Measurements from ENCODE around the gene IKBKE.
A peak's percentile ranks its signal among the peaks of the same experiment; 100 is the strongest.

Gene IKBKE

DNA sequence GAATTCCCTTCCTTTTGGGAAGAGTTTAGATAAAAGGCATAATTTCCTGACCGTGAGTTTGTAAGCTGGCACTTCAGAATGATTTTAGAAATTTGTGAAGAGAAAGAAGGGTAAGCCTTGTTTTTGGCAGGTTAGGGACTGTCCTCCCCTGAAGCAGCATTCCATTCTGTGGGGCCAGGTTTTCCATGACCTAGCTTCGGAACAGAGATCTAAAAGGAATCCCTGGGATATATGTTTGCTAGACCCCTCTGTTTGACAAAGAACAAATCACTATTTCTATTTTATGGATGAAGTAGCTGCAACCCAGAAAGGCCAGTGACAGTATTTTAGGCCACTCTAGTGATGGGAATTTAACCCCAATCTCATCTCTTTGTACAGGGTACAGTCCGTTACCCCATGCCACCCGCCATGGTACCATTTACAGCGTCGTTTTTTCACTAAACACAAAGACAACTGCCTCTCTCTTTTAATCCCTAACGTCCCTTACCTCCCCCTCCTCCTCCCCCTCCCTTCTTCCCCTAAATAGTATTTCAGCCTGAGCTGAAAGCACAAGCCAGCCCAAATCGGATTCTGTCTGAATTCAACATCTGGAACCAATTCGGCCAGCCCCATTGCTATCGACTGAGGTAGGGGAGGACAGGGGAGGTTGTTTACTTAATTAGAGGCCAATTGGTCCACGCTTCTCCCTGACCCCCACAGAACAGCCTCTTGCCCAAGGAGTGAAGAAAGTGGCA lies 23.4 kb upstream of the IKBKE start:
- Mint-ChIP-seq H3K27ac (no peak overlapping the region), H3K36me3 (peaks cover 13% of the 10 kb centered on the region), H3K9me3 (no peaks in the 10 kb centered on the region), H3K4me3 (no peak overlapping the region), H3K4me1 (no peaks in the 10 kb centered on the region), H3K27me3 (no peaks in the 10 kb centered on the region)
- DNase-seq (ENCODE audit: low spot score in 2 of 2) (no peak), ATAC-seq (ENCODE audit: low read depth) (no peak)

DNA sequence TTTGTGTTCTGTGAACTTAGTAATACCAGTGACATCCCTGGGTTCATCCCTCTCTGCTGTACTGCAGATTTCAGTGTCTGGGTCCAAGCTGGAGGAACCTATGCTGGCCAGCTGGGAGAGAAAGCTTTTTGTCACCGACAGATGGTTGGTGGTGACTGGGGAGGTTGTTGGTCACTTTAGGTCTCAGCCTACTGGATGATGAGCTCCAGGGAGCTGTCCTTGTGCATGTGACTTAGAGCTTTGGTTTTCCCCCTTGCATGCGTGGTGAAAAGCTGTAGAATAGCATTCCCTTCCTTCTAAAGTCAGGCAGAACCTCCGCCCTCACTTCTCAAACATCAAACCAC lies 22.9 kb upstream of the IKBKE start:
- H3K4me1 Mint-ChIP-seq = no peaks in the 10 kb centered on the region
- no peaks in the 10 kb centered on the region for H3K9me3 Mint-ChIP-seq
- no peaks in the 10 kb centered on the region for H3K27me3 Mint-ChIP-seq
- H3K27ac Mint-ChIP-seq = no peak overlapping the region
- DNase-seq (ENCODE audit: low spot score in 2 of 2) (no peak), ATAC-seq (ENCODE audit: low read depth) (no peak)
- H3K36me3 Mint-ChIP-seq = peaks cover 14% of the 10 kb centered on the region
- no peak overlapping the region for H3K4me3 Mint-ChIP-seq

DNA sequence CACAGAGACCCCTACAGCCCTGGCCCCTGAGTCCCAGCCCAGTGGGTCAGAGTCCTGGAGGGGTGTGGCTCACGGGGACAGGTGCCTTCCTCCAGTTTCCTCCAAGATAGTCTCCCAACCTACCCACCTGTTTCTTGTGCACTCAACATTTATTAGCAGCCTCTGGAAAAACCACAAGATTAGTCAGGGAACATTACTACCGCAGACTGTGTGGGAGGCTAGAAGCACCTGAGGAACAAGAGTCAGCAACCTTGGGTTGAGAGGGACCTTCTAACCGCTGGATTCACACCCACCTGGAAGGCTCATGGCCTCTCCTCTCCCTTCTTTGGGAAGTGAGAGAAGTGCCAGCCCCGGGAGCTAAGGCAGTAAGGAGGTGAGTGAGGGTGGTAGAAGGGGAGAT lies 22.5 kb upstream of the IKBKE start:
- H3K36me3 Mint-ChIP-seq = peaks cover 14% of the 10 kb centered on the region
- ATAC-seq (ENCODE audit: low read depth) (no peak), DNase-seq (ENCODE audit: low spot score in 2 of 2) (no peak)
- H3K4me1 Mint-ChIP-seq = no peaks in the 10 kb centered on the region
- no peak overlapping the region for H3K27ac Mint-ChIP-seq
- H3K9me3 Mint-ChIP-seq = no peaks in the 10 kb centered on the region
- no peak overlapping the region for H3K4me3 Mint-ChIP-seq
- no peaks in the 10 kb centered on the region for H3K27me3 Mint-ChIP-seq

DNA sequence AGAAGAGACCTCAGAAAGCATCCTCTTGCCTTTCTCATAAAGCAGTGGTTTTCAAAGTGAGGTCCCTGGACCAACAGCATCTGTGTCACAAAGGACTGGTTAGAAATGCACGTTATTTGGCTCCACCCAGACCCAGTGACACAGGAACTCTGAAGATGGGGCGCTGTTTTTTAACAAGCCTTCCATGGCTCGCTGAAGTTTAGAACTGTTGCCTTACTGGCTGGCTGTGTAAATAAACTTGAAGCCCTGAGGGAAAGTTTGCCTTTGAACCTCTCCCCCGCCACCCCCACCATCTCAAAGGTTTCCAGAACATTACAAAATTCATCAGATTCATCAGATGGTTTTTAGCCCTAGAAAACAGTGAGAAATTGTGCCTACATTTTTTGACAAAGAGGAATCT lies 21.8 kb upstream of the IKBKE start:
- no peak for DNase-seq (ENCODE audit: low spot score in 2 of 2)
- Mint-ChIP-seq H3K9me3 (no peaks in the 10 kb centered on the region), H3K4me1 (no peaks in the 10 kb centered on the region), H3K27ac (no peak overlapping the region), H3K4me3 (no peak overlapping the region), H3K36me3 (peaks cover 14% of the 10 kb centered on the region), H3K27me3 (no peaks in the 10 kb centered on the region)
- ATAC-seq (ENCODE audit: low read depth) = no peak

DNA sequence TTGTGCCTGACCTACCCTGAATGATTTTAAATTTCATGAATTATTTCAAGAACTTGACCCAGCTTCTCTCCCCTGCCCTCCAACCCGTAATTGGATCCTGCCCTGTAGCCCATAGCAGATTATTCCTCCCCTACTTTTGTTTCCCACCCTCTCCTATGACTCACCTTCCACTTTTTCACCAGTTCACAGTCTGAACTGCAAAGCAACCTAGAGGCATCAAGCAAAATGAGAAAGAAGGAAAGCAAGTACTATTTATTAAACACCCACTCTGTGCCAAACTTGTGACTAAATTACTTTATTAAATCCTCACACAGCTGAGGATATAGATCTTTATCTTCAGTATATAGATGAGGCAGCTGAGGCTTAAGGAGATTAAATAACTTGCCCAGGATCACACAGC lies 20.7 kb upstream of the IKBKE start:
- ATAC-seq (ENCODE audit: low read depth) (no peak), DNase-seq (ENCODE audit: low spot score in 2 of 2) (no peak)
- Mint-ChIP-seq H3K27me3 (no peaks in the 10 kb centered on the region), H3K4me1 (no peaks in the 10 kb centered on the region), H3K4me3 (no peak overlapping the region), H3K27ac (no peak overlapping the region), H3K36me3 (peaks cover 19% of the 10 kb centered on the region), H3K9me3 (no peaks in the 10 kb centered on the region)

DNA sequence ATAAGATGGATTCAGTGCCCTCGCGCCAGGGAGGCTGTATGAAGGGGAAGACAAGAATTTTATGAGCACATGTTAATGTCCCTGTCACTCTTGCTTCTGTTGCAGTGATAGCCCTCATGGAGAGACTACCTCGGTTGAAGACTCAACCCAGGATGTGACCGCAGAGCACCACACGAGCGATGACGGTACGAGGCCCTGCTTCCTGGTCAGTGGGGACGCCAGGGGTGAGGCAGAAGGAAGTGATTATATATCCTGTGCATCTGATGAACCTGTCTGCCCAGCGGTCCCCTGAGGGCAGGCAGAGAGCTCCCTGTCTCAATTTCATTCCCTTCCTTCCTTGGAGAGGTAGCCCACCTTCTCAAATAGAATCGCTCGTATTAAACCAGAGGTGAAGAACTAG lies 20.0 kb upstream of the IKBKE start:
- H3K27me3 Mint-ChIP-seq = no peaks in the 10 kb centered on the region
- H3K36me3 Mint-ChIP-seq = peaks cover 21% of the 10 kb centered on the region
- no peaks in the 10 kb centered on the region for H3K9me3 Mint-ChIP-seq
- no peaks in the 10 kb centered on the region for H3K4me1 Mint-ChIP-seq
- DNase-seq (ENCODE audit: low spot score in 2 of 2) = no peak
- H3K27ac Mint-ChIP-seq = no peak overlapping the region
- no peak overlapping the region for H3K4me3 Mint-ChIP-seq
- ATAC-seq (ENCODE audit: low read depth) = no peak

DNA sequence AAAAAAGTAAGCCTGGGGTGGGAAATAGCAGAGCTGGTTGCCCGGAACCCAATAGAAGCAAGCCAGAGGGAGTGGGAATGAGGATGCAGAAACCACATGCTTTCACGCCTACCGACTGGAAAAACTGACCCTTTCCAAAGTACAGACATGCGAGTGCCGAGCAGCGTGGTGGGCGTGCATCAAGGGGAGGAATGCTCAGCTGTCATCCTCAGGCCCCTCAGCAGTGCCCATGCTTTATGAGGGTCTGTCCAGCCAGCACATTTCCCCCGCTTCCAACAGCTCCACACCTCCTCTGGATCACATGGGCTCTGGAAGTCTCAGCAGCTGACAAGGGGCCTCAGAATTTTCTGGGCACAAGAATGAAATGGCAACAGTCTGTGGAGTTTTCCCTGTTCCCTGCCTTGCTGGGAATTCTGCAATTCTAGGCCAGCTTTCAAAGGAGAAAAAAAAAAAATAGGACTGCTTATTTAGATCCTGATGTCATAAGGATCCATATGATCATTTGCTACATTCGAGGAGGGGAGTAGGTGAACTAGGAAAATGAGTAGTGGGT lies 19.1 kb upstream of the IKBKE start:
- DNase-seq (ENCODE audit: low spot score in 2 of 2) (no peak), ATAC-seq (ENCODE audit: low read depth) (no peak)
- H3K4me3 Mint-ChIP-seq = no peak overlapping the region
- H3K36me3 Mint-ChIP-seq = peaks cover 25% of the 10 kb centered on the region
- no peaks in the 10 kb centered on the region for H3K9me3 Mint-ChIP-seq
- H3K27ac Mint-ChIP-seq = no peak overlapping the region
- H3K27me3 Mint-ChIP-seq = no peaks in the 10 kb centered on the region
- H3K4me1 Mint-ChIP-seq = no peaks in the 10 kb centered on the region

DNA sequence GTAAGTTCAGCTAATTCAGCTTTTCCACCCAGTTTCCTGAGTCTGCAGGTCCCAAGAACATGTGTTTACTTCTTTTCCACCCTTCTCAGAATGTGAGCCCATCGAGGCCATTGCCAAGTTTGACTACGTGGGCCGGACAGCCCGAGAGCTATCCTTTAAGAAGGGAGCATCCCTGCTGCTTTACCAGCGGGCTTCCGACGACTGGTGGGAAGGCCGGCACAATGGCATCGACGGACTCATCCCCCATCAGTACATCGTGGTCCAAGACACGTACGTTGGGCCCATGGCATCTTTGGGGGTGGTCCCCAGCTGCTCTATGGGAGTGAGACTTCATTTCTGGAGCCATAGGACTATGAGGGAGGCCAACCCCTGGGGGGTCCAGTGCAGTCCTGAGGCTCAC lies 17.2 kb upstream of the IKBKE start:
- no peak for DNase-seq (ENCODE audit: low spot score in 2 of 2)
- H3K9me3 Mint-ChIP-seq = no peaks in the 10 kb centered on the region
- H3K4me1 Mint-ChIP-seq = no peaks in the 10 kb centered on the region
- peaks cover 21% of the 10 kb centered on the region for H3K36me3 Mint-ChIP-seq
- no peak overlapping the region for H3K4me3 Mint-ChIP-seq
- no peak for ATAC-seq (ENCODE audit: low read depth)
- no peak overlapping the region for H3K27ac Mint-ChIP-seq
- H3K27me3 Mint-ChIP-seq = no peaks in the 10 kb centered on the region

DNA sequence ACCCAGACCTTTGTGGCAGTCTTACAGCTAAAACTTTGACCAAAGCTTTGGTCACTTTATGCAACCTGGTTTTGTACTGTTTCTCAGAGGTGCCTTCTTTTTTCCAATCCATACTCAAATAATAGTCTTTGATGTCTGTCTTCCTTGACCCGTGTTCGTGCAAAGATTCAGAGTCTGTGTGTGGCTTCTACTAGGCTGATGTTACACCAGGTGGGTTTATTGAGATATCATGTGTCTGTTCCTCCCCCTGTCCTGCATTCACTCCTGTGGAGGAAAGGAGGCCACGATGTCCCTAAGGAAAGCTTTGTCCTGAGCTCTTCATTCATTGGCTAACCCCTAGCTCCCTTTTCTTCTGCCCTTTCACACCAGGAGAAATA lies 15.0 kb upstream of the IKBKE start:
- DNase-seq (ENCODE audit: low spot score in 2 of 2) = no peak
- no peak overlapping the region for H3K4me3 Mint-ChIP-seq

DNA sequence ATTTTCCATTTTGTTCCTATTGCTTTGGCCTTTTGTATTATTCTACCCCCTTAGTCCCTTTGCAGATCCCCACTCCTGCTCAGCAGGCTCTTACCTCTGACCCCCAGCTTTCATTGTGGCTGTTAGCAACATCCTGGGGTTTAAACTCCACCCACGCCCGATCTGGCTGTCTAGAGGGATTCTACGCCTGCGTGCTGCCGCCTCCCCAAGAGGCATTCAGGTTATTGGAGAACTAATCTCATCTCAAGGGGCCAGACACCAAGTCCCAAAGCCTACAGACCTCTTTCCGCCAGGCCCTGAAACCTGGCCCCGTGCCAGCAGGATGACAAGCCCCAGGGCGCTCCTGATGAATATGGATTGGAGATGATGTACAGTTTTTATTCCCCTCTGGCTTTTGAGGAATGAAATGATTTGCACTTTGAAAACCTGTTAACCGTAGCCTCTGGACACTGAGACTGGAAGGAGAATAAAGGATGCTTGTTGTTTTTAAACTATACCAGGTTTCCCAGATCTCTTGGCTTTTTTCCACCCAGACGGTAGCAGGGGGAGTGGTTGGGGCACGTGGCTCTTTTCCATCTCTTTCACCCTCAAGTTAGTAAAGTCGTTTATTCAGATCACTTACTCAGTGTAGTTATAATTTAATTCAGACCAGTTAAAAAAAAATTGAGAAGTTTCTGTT lies 14.5 kb upstream of the IKBKE start:
- Mint-ChIP-seq H3K9me3 (no peaks in the 10 kb centered on the region), H3K4me1 (no peaks in the 10 kb centered on the region), H3K36me3 (peaks cover 15% of the 10 kb centered on the region), H3K4me3 (no peak overlapping the region), H3K27ac (no peak overlapping the region), H3K27me3 (no peaks in the 10 kb centered on the region)
- no peak for ATAC-seq (ENCODE audit: low read depth)
- no peak for DNase-seq (ENCODE audit: low spot score in 2 of 2)

More for the DNA sequence above, 15.0 kb upstream of the IKBKE start:
- H3K9me3 Mint-ChIP-seq = no peaks in the 10 kb centered on the region
- ATAC-seq (ENCODE audit: low read depth) = no peak
- no peak overlapping the region for H3K27ac Mint-ChIP-seq
- H3K36me3 Mint-ChIP-seq = peaks cover 17% of the 10 kb centered on the region
- no peaks in the 10 kb centered on the region for H3K4me1 Mint-ChIP-seq
- H3K27me3 Mint-ChIP-seq = no peaks in the 10 kb centered on the region

DNA sequence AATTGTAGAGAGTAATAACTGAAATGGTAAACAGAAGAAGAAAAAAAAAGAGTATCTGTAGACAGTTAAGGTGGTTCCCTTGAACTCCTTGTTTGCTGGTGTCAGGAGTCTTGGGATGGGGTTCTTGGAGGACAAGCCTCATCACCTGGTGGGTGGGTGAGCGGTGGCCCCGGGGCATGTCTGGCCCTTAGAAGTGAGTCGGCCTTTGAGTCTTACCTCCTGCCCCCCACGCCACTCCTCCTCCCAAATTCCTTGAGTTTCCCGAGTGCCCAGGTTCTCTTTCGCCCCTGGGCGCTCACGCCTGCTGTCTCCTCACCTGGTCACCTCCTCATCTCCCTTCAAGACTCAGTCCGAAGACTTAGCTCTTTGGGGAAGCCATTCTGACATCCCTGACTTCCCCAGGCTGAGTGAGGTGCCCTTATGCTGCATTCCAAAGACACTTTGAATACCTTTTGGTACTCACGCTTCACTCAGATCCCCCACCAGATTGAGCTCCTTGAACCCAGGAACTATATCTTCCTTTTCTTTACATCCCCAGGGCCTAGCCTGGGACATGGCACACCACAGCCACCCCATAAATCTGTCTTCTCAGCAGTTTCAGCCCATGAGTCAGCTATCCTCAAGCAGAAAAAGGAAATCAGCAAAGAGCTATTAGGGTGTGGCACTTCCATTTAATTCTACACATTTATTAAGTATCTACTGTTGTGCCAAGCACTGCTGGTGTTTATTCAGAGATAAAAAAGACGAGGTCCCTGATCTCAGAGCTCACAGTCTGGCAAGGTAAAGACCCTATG lies 13.5 kb upstream of the IKBKE start:
- DNase-seq (ENCODE audit: low spot score in 2 of 2) (no peak), ATAC-seq (ENCODE audit: low read depth) (no peak)
- H3K4me1 Mint-ChIP-seq = no peaks in the 10 kb centered on the region
- H3K9me3 Mint-ChIP-seq = no peaks in the 10 kb centered on the region
- no peak overlapping the region for H3K4me3 Mint-ChIP-seq
- no peaks in the 10 kb centered on the region for H3K27me3 Mint-ChIP-seq
- no peak overlapping the region for H3K27ac Mint-ChIP-seq
- H3K36me3 Mint-ChIP-seq = peaks cover 14% of the 10 kb centered on the region

DNA sequence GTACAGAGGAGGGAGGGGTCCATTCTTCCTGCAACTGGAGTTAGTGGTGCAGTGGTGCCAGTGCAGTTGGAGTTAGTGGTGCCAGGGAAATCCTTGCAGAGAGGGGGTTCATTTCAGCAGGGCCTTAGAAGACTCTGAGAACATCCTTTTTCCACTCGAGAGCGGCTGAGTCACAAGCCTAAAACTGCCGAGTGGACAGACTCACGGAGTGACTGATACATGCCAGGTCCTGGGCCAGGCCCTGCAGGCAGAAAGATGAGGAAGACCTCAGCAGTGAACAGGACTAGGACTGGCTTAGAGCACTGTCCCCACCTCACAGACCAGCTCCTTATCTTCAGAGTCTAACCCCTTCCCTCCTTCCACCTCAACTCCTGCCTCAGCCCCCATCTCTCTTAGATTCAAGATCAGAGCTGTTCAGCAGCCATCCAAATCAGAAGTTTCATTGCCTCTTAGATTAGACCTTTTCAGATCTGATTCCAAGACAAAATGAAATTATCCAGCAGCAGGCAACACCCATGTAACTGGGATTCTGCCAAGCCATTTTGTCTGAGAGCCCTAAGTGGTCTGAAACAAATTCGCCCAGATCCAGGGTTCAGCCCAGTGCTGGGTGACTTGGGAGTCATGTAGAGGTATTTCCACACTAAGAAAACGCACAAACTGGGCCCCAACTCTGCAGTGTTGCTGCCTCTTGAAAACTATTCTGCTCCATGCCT lies 12.7 kb upstream of the IKBKE start:
- H3K9me3 Mint-ChIP-seq = no peaks in the 10 kb centered on the region
- no peak for ATAC-seq (ENCODE audit: low read depth)
- H3K27ac Mint-ChIP-seq = no peak overlapping the region
- DNase-seq (ENCODE audit: low spot score in 2 of 2) = no peak
- no peak overlapping the region for H3K4me3 Mint-ChIP-seq
- no peaks in the 10 kb centered on the region for H3K27me3 Mint-ChIP-seq
- peaks cover 12% of the 10 kb centered on the region for H3K36me3 Mint-ChIP-seq
- H3K4me1 Mint-ChIP-seq = no peaks in the 10 kb centered on the region

DNA sequence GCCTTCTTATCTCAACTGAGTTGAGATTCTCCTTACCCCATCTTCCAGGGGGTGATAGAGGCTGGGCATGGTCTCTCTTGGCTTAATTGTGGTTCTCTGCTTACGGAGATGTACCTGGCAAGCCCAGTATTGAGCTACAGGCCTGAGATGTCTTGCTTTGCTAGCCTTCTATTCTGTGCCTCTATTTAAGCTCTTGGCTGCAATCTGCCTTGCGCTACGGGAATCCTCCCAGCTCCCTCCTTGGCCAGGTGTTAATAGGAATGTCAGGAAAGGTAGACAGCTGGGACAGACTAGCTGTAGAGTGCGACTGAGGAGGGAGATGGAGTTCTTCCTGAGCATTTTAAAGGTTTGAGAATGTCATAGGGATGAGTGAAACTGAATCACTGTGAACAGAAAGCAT lies 10.6 kb upstream of the IKBKE start:
- peaks cover 7% of the 10 kb centered on the region for H3K36me3 Mint-ChIP-seq
- H3K4me1 Mint-ChIP-seq = no peaks in the 10 kb centered on the region
- ATAC-seq (ENCODE audit: low read depth) (no peak), DNase-seq (ENCODE audit: low spot score in 2 of 2) (no peak)
- no peaks in the 10 kb centered on the region for H3K27me3 Mint-ChIP-seq
- peak overlapping the region; percentile 8 for H3K27ac Mint-ChIP-seq
- H3K4me3 Mint-ChIP-seq = no peak overlapping the region
- no peaks in the 10 kb centered on the region for H3K9me3 Mint-ChIP-seq
